GM18909 (cell line): ENCODE data around the gene PLXNB1.
"Not testable (repeated sequence)": the region's sequence is repeated elsewhere in the genome, so short reads cannot be mapped to it uniquely, and the experiment has no call there.

Source experiments
- ATAC-seq: cut with Tn5 transposase; IDR thresholded peaks from one replicate; pipeline ENCODE4 v1.9.1; 2021; ENCODE audit warnings: mild to moderate bottlenecking; ENCODE audit not compliant: unreplicated experiment, poor library complexity

Gene PLXNB1

GRCh38 chr3:48465237-48465530 lies 35.3 kb upstream of the PLXNB1 start:
- no peak for ATAC-seq

GRCh38 chr3:48464713-48465221 lies 34.9 kb upstream of the PLXNB1 start:
- no peak for ATAC-seq

GRCh38 chr3:48463703-48464102 lies 33.8 kb upstream of the PLXNB1 start:
- no peak for ATAC-seq

GRCh38 chr3:48461767-48462166 lies 31.9 kb upstream of the PLXNB1 start:
- ATAC-seq = not testable (repeated sequence)

- ATAC-seq = no peak
Observed at GRCh38 chr3:48460517-48460902, 30.6 kb upstream of the PLXNB1 start.

- no peak for ATAC-seq
Observed at GRCh38 chr3:48459773-48460516, 30.1 kb upstream of the PLXNB1 start.

GRCh38 chr3:48459331-48459730 lies 29.4 kb upstream of the PLXNB1 start:
- no peak for ATAC-seq

- ATAC-seq = no peak
Observed at GRCh38 chr3:48456456-48456855, 26.6 kb upstream of the PLXNB1 start.

GRCh38 chr3:48451270-48451669 lies 21.4 kb upstream of the PLXNB1 start:
- ATAC-seq = no peak

- ATAC-seq = peak; percentile 87
Observed at GRCh38 chr3:48446425-48447193, 16.7 kb upstream of the PLXNB1 start, which contains the start of gene ATRIP. Gene ATRIP (plus strand): TSS chr3:48446737. CDS start chr3:48446846, 109 bp downstream.

GRCh38 chr3:48446043-48446424 lies 16.1 kb upstream of the PLXNB1 start:
- ATAC-seq = no peak

- no peak for ATAC-seq
Observed at GRCh38 chr3:48445277-48445882, 15.5 kb upstream of the PLXNB1 start.

GRCh38 chr3:48441940-48442339 lies 12.1 kb upstream of the PLXNB1 start:
- no peak for ATAC-seq

GRCh38 chr3:48440590-48440958 lies 10.7 kb upstream of the PLXNB1 start:
- peak; percentile 3 for ATAC-seq

- ATAC-seq = peak; percentile 95
Observed at GRCh38 chr3:48439820-48440589, 10.1 kb upstream of the PLXNB1 start, which contains the start of the genes CCDC51 and TMA7. Gene CCDC51 (minus strand): TSS chr3:48440119. CDS start chr3:48435128, 4,991 bp downstream. Gene TMA7 (plus strand): TSS chr3:48440257. CDS start chr3:48440297, 40 bp downstream.

- no peak for ATAC-seq
Observed at GRCh38 chr3:48437812-48438211, 7.9 kb upstream of the PLXNB1 start.

- no peak for ATAC-seq
Observed at GRCh38 chr3:48436855-48437254, 7.0 kb upstream of the PLXNB1 start.

GRCh38 chr3:48436477-48436787 lies 6.5 kb upstream of the PLXNB1 start:
- ATAC-seq = no peak

- no peak for ATAC-seq
Observed at GRCh38 chr3:48435774-48436476, 6.0 kb upstream of the PLXNB1 start.

GRCh38 chr3:48435223-48435595 lies 5.3 kb upstream of the PLXNB1 start:
- ATAC-seq = no peak
